Right renal cortex interstitium (tissue), 3 donors: ENCODE data around the gene GPI. TPM values are rescaled to one million over a fixed set of nuclear protein-coding genes. Genes with fewer than 3 reads are reported as not detected.

Source experiments
- polyA plus RNA-seq, 3 donors: library from polyadenylated mRNA; unstranded; fragments of 120-200 nt; gene quantifications; one replicate each; pipeline ENCODE4 v1.2.1, GENCODE V29; 2013; ENCODE audit not compliant: insufficient read length in 3 of 3

The GPI gene
- polyA plus RNA-seq, 3 donors, result 133 to 148 (median 143) TPM

Other genes starting within 250 kb of the GPI start
- 100 to 1,000 TPM; 194 to 212 (median 198) TPM for gene LSM14A, start 192.7 kb upstream of the GPI start, polyA plus RNA-seq
- 10 to 100 TPM; 32.4 to 32.9 (median 32.6) TPM for gene GARRE1, start 110.6 kb upstream of the GPI start, polyA plus RNA-seq
- 10 to 100 TPM; 15.0 to 16.6 (median 15.4) TPM for gene PDCD2L, start 39.2 kb downstream of the GPI start, polyA plus RNA-seq
- 100 to 1,000 TPM; 168 to 205 (median 182) TPM for gene UBA2, start 63.2 kb downstream of the GPI start, polyA plus RNA-seq
- 10 to 100 TPM; 34.2 to 46.8 (median 37.7) TPM for gene WTIP, start 116.6 kb downstream of the GPI start, polyA plus RNA-seq